Breast epithelium (tissue), 4 donors: ENCODE results near the gene LANCL2. TPM values are rescaled to one million over a fixed set of nuclear protein-coding genes. Genes with fewer than 3 reads are reported as not detected.

Experiments
- DNase-seq, 2 donors: peaks; one replicate each; pipeline ENCODE4 v3.0.0-alpha.2; 2019; ENCODE audit warnings: low spot score in 2 of 2
- H3K27ac ChIP-seq, 2 donors: fragments of 200-600 bp; sonication (generic) in 1 of 2; one replicate each; pipeline ENCODE4 v1.5.1; 2016 to 2019; ENCODE audit warnings: mild to moderate bottlenecking in 1 of 2
- H3K27me3 ChIP-seq, 2 donors: fragments of 200-600 bp; sonication (generic) in 1 of 2; one replicate each; pipeline versions ENCODE4 v1.5.1 to v1.6.0; 2017 to 2019; ENCODE audit warnings: control low read depth in 1 of 2, mild to moderate bottlenecking in 1 of 2
- H3K36me3 ChIP-seq: fragments of 200-600 bp; one replicate; pipeline ENCODE4 v1.5.1; 2019
- H3K4me1 ChIP-seq, 2 donors: fragments of 200-600 bp; sonication (generic); one replicate each; pipeline ENCODE4 v1.5.1; 2016 to 2019; ENCODE audit warnings: control low read depth in 1 of 2
- H3K4me3 ChIP-seq, 3 donors: fragments of 200-600 bp; sonication (generic); 1 replicate in 2 of 3; 2 replicates in 1 of 3; pipeline ENCODE4 v1.5.1; 2016 to 2019; ENCODE audit warnings: mild to moderate bottlenecking in 3 of 3, moderate library complexity in 2 of 3
- H3K9me3 ChIP-seq, 2 donors: fragments of 200-600 bp; sonication (generic) in 1 of 2; one replicate each; pipeline ENCODE4 v1.5.1; 2016 to 2019; ENCODE audit warnings: control low read depth in 1 of 2
- CTCF ChIP-seq, 3 donors: fragments of 450-650 bp; IDR thresholded peaks; one replicate each; pipeline ENCODE4 v1.5.1; 2016 to 2017; ENCODE audit warnings: antibody characterized with exemption in 3 of 3, mild to moderate bottlenecking in 3 of 3, moderate library complexity in 3 of 3
- POLR2A ChIP-seq: fragments of 450-650 bp; IDR thresholded peaks from one replicate; pipeline ENCODE4 v1.6.1; 2016; ENCODE audit warnings: antibody characterized with exemption, mild to moderate bottlenecking, moderate library complexity
- POLR2AphosphoS5 ChIP-seq, 3 donors: sonication (generic); formaldehyde crosslinking; IDR thresholded peaks; one replicate each; pipeline ENCODE4 v1.6.1; 2017; ENCODE audit warnings: antibody characterized with exemption in 3 of 3
- intact Hi-C: fragments of 100-400 bp; cut with DNase I; formaldehyde crosslinking; loops from one replicate; pipeline ENCODE4 v1.15.1; 2023; ENCODE audit warnings: low total_unique reads
- total RNA-seq, 3 donors: library from RNA; depleted of rRNA; stranded (reverse); fragments of >200 nt; gene quantifications; one replicate each; pipeline ENCODE4 v1.1.0, GENCODE V29; 2016

The LANCL2 gene
- total RNA-seq, 3 donors from 2014 or later: 11.8 to 22.4 (median 20.2) TPM

GRCh38 chr7:55360486-55360885 lies 4.7 kb upstream of the LANCL2 start:
- H3K4me3 ChIP-seq: no peak overlapping the region
- no peaks in the 10 kb centered on the region for H3K36me3 ChIP-seq
- no peak for DNase-seq
- intact Hi-C loops: no loop called here
- no peaks in the 10 kb centered on the region for H3K4me1 ChIP-seq
- TF ChIP-seq POLR2A: no peak
- no peak for TF ChIP-seq CTCF (IDR thresholded peaks at IDR 0.05)
- no peak for TF ChIP-seq POLR2AphosphoS5 (IDR thresholded peaks at IDR 0.05)
- no peaks in the 10 kb centered on the region for H3K27me3 ChIP-seq
- no peak overlapping the region for H3K27ac ChIP-seq
- H3K9me3 ChIP-seq: no peaks in the 10 kb centered on the region

GRCh38 chr7:55361560-55361959 lies 3.6 kb upstream of the LANCL2 start:
- intact Hi-C loops: no loop called here
- H3K36me3 ChIP-seq: no peaks in the 10 kb centered on the region
- DNase-seq: no peak
- H3K4me3 ChIP-seq: no peak overlapping the region
- no peak overlapping the region for H3K27ac ChIP-seq
- no peaks in the 10 kb centered on the region for H3K27me3 ChIP-seq
- no peak for TF ChIP-seq POLR2AphosphoS5 (IDR thresholded peaks at IDR 0.05)
- TF ChIP-seq POLR2A: no peak
- TF ChIP-seq CTCF (IDR thresholded peaks at IDR 0.05): no peak
- H3K4me1 ChIP-seq: no peaks in the 10 kb centered on the region
- no peaks in the 10 kb centered on the region for H3K9me3 ChIP-seq

GRCh38 chr7:55362927-55363326 lies 2.2 kb upstream of the LANCL2 start:
- Histone ChIP-seq H3K27ac (peak overlapping the region; percentile 50 to 67), H3K9me3 (no peaks in the 10 kb centered on the region), H3K4me1 (peaks cover 0 to 5% of the 10 kb centered on the region in 2 donors), H3K4me3 (no peak overlapping the region), H3K27me3 (no peaks in the 10 kb centered on the region), H3K36me3 (no peaks in the 10 kb centered on the region)
- DNase-seq: no peak
- TF ChIP-seq POLR2AphosphoS5 (IDR thresholded peaks at IDR 0.05) (no peak), POLR2A (no peak), CTCF (IDR thresholded peaks at IDR 0.05) (no peak)
- intact Hi-C loops: no loop called here

GRCh38 chr7:55363386-55364170 lies 1.6 kb upstream of the LANCL2 start:
- no peak for DNase-seq
- no peaks in the 10 kb centered on the region for H3K9me3 ChIP-seq
- no peak for TF ChIP-seq CTCF (IDR thresholded peaks at IDR 0.05)
- no peak for TF ChIP-seq POLR2AphosphoS5 (IDR thresholded peaks at IDR 0.05)
- no peak for TF ChIP-seq POLR2A
- no peaks in the 10 kb centered on the region for H3K36me3 ChIP-seq
- H3K27ac ChIP-seq: peak overlapping the region; percentile 67 to 98
- intact Hi-C loops: no loop called here
- H3K27me3 ChIP-seq: no peaks in the 10 kb centered on the region
- H3K4me3 ChIP-seq: no peak overlapping the region
- peaks cover 0 to 5% of the 10 kb centered on the region in 2 donors for H3K4me1 ChIP-seq

- Histone ChIP-seq H3K9me3 (no peaks in the 10 kb centered on the region), H3K27me3 (no peaks in the 10 kb centered on the region), H3K27ac (peak overlapping the region; percentile 98), H3K4me3 (peak overlapping the region; percentile 70 to 97 (median 92)), H3K4me1 (peaks cover 0 to 5% of the 10 kb centered on the region in 2 donors), H3K36me3 (no peaks in the 10 kb centered on the region)
- DNase-seq: peak; percentile 91 to 92
- intact Hi-C loops: no loop called here
- TF ChIP-seq POLR2AphosphoS5 (IDR thresholded peaks at IDR 0.05) (peak; percentile 67 to 92 (median 90)), CTCF (IDR thresholded peaks at IDR 0.05) (peak in 1 of 3 donors; percentile 31), POLR2A (peak; percentile 54)
These were observed 731 bp downstream of the LANCL2 start for GRCh38 chr7:55365675-55366460.
